ENCODE results near the gene COG1. TPM values are rescaled to one million over a fixed set of nuclear protein-coding genes. Genes with fewer than 3 reads are reported as not detected.

COG1 gene
- total RNA-seq, 4 donors from 2014 or later = 8.0 to 14.7 (median 9.2) TPM

DNA sequence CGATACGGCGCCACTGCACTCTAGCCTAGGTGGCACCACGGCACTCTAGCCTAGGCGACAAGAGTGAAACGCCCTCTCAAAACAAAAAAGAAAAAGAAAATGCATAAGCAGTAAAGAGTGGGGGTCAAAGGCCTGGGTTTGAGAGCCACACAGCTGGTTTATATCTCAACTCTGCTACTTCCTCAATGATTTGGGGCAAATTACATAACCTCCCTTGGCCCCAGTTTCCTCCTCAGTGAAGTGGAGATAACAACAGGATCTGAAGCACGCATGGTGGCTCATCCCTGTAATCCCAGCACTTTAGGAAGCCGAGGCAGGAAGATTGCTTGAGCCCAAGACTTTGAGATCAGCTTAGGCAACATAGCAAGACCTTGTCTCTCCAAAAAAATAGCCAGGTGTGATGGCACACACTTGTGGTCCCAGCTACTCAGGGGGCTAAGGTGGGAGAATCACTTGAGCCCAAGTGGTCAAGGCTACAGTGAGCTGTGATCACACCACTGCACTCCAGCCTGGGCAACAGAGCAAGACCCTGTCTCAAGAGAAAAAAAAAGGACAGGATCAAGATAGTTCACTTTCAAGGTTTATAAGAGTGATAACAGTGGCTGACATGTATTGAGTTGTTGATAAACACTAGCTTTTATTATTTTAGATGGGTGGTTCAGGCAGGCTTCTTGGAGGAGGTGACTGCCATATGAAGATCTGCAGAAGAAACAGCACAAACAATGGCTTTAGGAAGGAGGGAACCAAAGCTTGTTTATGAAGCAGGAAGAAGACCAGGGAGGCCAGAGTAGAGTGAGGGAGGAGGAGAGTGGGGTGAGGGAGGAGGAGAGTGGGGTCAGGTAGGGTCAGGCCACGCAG, 8.5 kb upstream of the COG1 start:
- Histone ChIP-seq H3K9me3 (no peaks in the 10 kb centered on the region), H3K36me3 (no peaks in the 10 kb centered on the region), H3K27me3 (no peaks in the 10 kb centered on the region), H3K27ac (no peak overlapping the region), H3K4me3 (no peak overlapping the region), H3K4me1 (no peaks in the 10 kb centered on the region)
- no peak for DNase-seq
- TF ChIP-seq, protein P1, sequence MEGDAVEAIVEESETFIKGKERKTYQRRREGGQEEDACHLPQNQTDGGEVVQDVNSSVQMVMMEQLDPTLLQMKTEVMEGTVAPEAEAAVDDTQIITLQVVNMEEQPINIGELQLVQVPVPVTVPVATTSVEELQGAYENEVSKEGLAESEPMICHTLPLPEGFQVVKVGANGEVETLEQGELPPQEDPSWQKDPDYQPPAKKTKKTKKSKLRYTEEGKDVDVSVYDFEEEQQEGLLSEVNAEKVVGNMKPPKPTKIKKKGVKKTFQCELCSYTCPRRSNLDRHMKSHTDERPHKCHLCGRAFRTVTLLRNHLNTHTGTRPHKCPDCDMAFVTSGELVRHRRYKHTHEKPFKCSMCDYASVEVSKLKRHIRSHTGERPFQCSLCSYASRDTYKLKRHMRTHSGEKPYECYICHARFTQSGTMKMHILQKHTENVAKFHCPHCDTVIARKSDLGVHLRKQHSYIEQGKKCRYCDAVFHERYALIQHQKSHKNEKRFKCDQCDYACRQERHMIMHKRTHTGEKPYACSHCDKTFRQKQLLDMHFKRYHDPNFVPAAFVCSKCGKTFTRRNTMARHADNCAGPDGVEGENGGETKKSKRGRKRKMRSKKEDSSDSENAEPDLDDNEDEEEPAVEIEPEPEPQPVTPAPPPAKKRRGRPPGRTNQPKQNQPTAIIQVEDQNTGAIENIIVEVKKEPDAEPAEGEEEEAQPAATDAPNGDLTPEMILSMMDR (IDR thresholded peaks at IDR 0.05) = no peak
- no peak for TF ChIP-seq POLR2A (IDR thresholded peaks at IDR 0.05)
- intact Hi-C loops (cut with DNase I) = no loop called here
- WGBS, 2 donors = 79 to 84% methylated on average over 8 to 9 of the region's 9 CpGs

DNA sequence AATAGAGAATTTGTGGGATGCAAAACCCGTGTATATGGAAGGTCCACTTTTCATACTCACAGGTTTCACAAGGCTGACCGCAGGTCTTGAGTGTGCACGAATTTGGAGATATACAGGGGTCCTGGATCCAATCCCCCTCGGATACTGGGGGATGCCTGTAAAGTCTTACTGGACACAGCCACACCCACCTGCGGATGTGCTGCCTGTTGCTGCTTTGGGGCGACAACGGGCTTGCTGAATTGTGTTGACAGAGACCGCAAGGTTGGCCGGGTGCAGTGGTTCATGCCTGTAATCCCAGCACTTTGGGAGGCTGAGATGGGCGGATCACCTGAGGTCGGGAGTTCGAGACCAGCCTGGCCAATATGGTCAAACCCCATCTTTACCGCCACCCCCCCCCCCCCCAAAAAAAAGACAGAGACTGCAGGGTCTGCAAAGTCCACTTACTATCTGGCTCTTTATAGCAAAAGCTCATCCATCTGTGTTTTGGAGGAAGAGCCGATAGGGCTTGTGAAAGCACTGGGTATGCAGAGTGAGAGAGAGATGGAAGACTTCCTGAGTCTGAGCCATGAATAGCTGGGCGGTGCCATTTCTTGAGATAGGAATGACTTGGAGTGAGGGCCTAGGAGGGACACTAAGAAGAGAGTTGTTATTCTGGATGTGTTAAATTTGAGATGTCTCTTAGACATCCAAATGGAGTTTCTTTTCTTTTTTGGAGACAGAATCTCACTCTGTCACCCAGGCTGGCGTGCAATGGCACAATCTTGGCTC, 6.4 kb upstream of the COG1 start:
- intact Hi-C loops (cut with DNase I) = no loop called here
- peaks cover 0 to 4% (median 0%) of the 10 kb centered on the region in 3 donors for H3K4me1 ChIP-seq
- no peak overlapping the region for H3K4me3 ChIP-seq
- no peaks in the 10 kb centered on the region for H3K36me3 ChIP-seq
- no peak for DNase-seq
- WGBS, 2 donors = 85 to 92% methylated on average over 13 to 14 of the region's 16 CpGs
- no peaks in the 10 kb centered on the region for H3K27me3 ChIP-seq
- H3K27ac ChIP-seq = no peak overlapping the region
- TF ChIP-seq, protein P1 (IDR thresholded peaks at IDR 0.05) = no peak
- no peak for TF ChIP-seq POLR2A (IDR thresholded peaks at IDR 0.05)
- H3K9me3 ChIP-seq = no peaks in the 10 kb centered on the region

DNA sequence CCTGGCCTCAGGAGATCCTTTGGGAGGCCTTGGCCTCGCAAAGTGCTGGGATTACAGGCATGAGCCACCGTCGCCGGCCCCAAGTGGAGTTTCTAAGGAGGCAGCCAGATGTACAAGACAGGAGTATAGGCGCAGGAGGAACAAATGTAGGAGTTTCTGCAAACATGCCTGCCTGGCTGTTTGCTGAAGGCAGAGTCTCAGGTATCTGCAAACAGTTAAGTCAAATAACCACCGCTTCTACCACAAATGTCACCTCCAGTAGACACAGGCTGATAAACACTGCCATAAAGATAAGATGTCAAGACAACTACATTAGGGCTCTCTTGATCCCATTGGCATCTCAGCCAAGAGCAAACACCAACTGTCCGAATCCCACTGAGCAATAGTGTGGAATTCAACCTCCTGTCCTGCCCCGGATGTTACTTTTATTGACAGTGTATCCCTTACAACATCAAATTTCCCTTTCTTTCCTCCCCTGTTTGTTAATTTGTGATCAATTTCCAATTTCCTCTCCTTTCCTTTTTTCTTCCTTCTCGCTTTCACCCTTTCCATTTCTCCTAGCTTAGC, 5.6 kb upstream of the COG1 start:
- H3K4me3 ChIP-seq = no peak overlapping the region
- WGBS, 2 donors = 76 to 84% methylated on average over 6 to 9 of the region's 9 CpGs
- H3K4me1 ChIP-seq = peaks cover 0 to 12% (median 7%) of the 10 kb centered on the region in 3 donors
- H3K36me3 ChIP-seq = no peaks in the 10 kb centered on the region
- TF ChIP-seq, protein P1 (IDR thresholded peaks at IDR 0.05) = no peak
- TF ChIP-seq POLR2A (IDR thresholded peaks at IDR 0.05) = no peak
- H3K27ac ChIP-seq = no peak overlapping the region
- intact Hi-C loops (cut with DNase I) = no loop called here
- no peak for DNase-seq
- no peaks in the 10 kb centered on the region for H3K27me3 ChIP-seq
- no peaks in the 10 kb centered on the region for H3K9me3 ChIP-seq

DNA sequence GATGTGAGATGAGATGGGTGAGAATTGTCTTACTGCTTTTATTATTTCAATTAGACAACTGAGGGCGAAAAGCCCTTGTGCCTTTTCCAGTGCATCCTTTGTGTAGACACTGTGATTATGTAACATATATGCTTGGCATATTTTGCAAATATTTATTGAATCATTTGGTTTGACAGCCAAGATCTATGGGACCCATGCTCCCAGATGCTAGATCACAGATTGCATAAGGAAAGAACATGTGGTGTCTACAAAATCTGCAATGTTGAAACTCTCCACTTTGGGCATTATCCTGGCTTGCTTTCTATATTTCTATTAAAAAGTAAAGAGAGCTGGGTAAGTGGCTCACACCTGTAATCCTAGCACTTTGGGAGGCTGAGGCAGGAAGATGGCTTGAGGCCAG, 4.8 kb upstream of the COG1 start:
- Histone ChIP-seq H3K9me3 (no peaks in the 10 kb centered on the region), H3K27ac (no peak overlapping the region), H3K36me3 (no peaks in the 10 kb centered on the region), H3K4me1 (peaks cover 0 to 12% (median 7%) of the 10 kb centered on the region in 3 donors), H3K27me3 (no peaks in the 10 kb centered on the region), H3K4me3 (no peak overlapping the region)
- intact Hi-C loops (cut with DNase I) = no loop called here
- no peak for TF ChIP-seq POLR2A (IDR thresholded peaks at IDR 0.05)
- TF ChIP-seq, protein P1 (IDR thresholded peaks at IDR 0.05) = no peak
- no peak for DNase-seq
- WGBS, 2 donors = 83 to 93% methylated on average over 1 of the region's 1 CpG

Measured in esophagus squamous epithelium (tissue), 5 donors.